Stimulated activated CD8-positive, alpha-beta memory T cell treated with anti-CD3 and anti-CD28 coated beads, Interleukin-12 subunit alpha, Interleukin-12 subunit beta, amount 100 ng/mL, for 1 hour (primary cell): ENCODE data around the gene GPR149.

Experiments used
- DNase-seq: peaks from one replicate; pipeline ENCODE4 v3.0.0-alpha.2; 2020; ENCODE audit warnings: low read depth

Gene GPR149

GRCh38 chr3:154345422-154346122, 84.4 kb downstream of the GPR149 start:
- DNase-seq = no peak

- DNase-seq = no peak
These were observed 91.4 kb downstream of the GPR149 start for GRCh38 chr3:154338570-154338969.

DNA sequence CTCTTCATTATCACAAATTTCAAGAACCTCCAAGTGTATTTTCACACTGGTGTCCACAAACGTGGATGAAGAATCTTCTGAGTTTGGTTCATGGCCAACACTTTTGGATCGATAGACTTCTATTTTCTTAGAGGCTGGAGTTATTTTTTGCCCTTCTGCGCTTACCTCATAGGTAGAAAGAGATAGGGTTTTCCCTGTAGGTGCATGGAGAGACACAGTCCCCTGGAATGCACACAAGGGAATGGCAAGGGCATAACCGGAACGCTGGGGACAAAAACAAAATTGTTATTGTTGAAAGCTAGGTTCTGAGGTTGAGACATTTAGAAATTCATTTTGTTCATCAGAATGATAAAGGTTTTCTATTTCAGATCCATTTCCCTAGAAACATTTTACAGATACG, 92.0 kb downstream of the GPR149 start:
- no peak for DNase-seq

GRCh38 chr3:154334973-154335420, 95.0 kb downstream of the GPR149 start:
- DNase-seq = no peak

DNA sequence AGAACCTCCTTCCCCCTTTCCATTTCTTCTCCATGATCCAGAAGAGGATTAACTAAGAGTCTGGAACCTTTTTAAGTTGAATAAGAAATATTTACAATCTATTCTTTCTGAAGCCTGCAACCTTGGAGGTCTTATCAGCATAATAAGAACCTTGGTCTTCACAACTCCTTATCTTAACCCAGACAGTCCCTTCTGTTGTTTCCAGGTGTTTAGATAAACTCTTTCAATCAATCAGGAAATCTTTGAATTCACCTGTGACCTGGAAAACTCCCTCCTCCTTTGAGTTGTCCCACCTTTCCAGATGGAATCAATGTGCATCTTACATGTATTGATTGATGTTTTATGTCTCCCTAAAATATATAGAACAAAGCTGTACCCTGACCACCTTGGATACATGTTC, 102.1 kb downstream of the GPR149 start:
- no peak for DNase-seq

DNA sequence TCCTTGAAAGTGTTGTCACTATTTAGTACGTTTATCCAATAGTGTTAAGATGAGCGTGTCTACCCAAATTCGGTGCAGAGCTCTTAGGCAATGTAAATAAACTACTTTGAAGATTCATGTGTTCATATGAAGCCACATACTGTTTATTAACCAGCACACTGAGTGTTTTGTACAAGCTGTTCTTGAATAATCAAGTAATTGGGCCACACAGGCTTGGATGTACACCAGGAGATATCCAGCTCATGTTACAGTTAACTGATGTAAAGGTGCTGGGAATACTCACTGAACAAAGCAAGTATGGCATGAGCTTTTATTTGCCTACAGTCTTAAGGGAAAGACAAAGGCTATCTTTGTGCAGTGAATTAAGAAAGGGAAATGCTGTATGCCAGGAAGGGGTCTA, 105.1 kb downstream of the GPR149 start:
- no peak for DNase-seq

- DNase-seq = peak; percentile 87
These were observed 105.9 kb downstream of the GPR149 start, which contains the start of gene DHX36 for GRCh38 chr3:154323891-154324738. Gene DHX36 (minus strand): TSS chr3:154324487. CDS start chr3:154324416, 71 bp downstream.

DNA sequence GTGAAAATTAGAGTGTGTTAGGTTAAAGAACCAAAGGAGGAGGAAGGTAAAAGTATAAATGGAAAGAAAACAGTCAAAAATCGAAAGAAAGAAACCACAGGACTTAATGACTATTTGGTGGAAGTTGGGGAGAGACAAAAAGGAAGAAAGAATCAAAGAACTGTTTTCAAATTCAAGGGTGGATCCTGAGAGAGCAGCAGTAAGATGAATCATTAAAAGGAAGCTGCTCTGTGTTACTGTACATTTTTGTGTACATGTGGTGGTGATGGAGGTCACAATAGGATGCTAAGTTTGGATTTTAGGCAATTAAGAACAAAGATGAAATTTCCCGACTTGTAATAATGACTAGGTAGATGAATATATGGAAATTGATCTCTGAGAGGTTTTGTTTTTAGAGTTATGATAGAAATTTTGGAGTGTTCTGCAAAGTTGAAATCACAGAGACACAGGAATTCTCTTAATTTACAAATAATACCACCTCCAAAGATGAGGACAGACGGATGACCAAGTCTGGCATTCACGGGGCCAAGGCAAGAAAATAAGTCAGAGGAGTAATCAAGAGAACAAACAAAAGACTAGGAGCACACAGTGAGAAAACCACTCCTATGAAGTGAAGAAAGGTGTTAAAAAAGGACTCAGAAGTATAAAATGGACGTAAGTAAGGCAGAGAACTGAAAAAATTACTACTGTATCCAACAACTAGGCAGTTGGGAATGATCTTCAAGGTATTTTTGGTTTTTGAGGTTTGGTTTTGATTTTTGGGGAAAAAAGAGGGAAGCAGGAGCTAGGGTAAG, 112.8 kb downstream of the GPR149 start:
- DNase-seq = no peak

DNA sequence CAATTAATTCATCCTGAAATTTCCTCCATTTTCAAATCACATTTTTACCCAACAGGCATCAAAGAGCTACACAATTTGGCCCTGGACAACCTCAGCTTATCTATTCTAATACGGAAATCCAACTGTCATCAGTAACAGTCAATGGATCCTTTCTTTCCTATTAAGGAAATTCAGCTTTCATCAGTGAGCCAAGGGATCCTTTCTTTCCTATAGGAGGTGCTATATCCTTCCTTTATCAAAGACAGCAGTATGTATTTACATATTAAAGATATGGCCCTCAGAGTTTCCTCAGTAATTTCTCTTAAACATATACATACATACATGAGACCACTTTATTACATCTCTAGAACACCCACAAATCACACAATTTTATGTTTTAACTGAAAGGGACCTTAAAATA, 115.8 kb downstream of the GPR149 start:
- no peak for DNase-seq

DNA sequence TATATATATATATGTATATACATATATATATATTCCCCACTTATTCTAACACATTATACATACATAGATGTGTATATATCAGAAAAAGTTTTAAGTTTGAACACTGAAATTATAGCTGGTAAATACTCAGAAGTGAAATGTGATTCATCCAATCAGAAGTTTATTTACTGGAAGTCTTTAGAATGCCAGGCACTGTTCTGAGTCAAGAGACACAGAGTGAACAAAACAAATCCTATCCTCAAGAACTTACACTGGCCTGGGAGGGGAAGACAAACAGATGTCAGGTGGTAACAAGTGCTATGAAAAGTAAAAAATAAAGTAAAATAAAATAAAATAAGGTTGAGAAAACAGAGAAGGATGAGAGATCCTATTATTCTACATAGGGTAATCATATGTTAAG, 119.2 kb downstream of the GPR149 start:
- DNase-seq = no peak

GRCh38 chr3:154307363-154307762, 122.6 kb downstream of the GPR149 start:
- no peak for DNase-seq

GRCh38 chr3:154304936-154305335, 125.1 kb downstream of the GPR149 start:
- DNase-seq = no peak

DNA sequence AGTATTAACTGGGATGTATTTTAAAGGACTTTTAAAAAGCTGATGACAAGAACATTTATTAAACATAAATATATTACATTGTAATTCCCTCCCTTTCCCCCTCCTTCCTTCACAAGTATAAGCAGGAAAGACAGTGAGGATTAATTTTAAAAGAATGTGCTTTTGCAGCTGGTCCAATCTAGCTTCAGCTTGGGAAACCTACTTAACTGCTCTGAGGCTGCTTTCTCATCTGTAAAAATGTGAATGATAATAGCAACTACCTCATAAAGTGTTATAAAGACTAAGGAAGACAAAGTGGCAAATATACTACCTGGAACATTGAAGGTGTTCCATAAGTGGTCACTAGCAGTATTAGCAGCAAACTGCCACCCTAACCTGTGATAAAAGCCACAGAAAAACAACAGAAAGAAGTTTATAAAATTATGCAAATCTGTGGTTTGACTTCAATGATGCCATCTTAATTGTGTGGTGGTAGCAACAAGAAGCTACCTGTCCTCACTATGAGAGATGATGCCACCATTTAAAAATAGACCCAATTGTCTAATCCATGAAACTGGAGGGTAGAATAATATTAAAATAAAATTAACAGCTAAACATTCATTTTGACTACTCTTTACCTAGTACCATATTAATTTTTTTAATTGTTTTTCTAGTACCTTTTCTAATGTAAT, 125.7 kb downstream of the GPR149 start:
- no peak for DNase-seq

DNA sequence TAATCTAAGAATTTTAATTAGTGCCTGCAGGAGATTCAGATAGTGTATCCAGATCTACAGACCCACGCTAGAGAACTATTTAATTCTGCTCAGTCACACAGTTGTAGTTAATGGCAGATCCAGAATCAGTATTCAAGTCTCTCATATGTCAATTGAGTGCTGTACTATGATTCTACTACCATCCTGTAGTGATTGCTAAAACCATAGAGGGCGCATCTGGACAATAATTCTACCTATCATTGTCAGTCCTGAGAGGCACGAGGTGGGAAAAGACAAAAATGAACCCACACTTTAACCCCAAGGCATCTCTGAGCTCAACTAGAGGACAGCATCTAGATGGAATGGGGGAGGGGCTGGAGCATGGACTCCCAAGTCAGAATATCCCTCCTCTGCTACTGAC, 128.4 kb downstream of the GPR149 start:
- no peak for DNase-seq

DNA sequence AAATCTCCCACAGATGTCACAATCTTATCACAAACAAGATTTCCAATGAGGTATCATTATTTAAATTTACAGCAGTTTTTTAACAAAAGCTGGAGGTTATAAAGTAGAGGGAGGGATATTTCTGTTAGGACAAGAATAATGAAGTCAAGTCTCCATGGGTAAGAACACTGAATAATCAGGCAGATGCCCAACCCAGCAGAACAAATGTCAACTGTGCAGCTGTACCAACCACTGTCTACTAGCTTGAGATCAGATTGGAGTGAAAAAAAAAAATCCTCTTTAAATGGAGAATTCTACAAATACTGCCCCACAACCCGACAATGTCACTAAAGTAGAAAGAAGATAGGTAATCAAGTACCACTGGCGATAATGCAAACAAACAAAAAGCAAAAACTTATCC, 136.0 kb downstream of the GPR149 start:
- DNase-seq = no peak

DNA sequence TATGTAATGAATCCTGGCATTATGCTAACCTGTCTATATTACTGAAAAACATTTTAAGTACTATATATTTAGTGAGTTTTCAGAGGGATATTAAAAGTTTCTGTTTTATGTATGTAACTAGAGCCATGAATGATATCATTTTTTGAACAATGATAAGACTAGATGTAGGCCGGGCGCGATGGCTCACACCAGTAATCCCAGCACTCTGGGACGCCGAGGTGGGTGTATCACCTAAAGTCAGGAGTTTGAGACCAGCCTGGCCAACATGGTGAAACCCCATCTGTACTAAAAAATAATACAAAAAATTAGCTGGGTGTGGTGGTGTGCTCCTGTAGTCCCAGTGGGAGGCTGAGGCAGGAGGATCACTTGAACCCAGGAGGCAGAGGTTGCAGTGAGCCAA, 139.8 kb downstream of the GPR149 start:
- DNase-seq = no peak
